IMR-90 (cell line): ENCODE measurements around the gene IRS4. TPM values are rescaled to one million over a fixed set of nuclear protein-coding genes. Genes with fewer than 3 reads are reported as not detected.

Experiments used
- ATAC-seq: fragments of 200-7000 bp; cut with Tn5 transposase; 2 replicates; pipeline ENCODE4 v1.9.1; 2020; ENCODE audit warnings: low read depth, mild to moderate bottlenecking, moderate library complexity
- BruUV-seq: library from RNA; stranded (reverse); fragments of 400-500 nt; replicated peaks from 2 replicates; lab custom pipeline; 2021; lab: Mats Ljungman, UMichigan
- CTCF ChIA-PET: fragments of 300-600 bp; formaldehyde crosslinking; extraction: SDS; loops from one replicate; lab custom pipeline; 2021; ENCODE audit warnings: antibody characterized with exemption; lab: Yijun Ruan, JAX
- POLR2A ChIA-PET: fragments of 300-600 bp; sonication (Branson Sonifier 250); formaldehyde crosslinking; loops from one replicate; lab custom pipeline; 2022; ENCODE audit warnings: antibody characterized with exemption; ENCODE audit not compliant: unreplicated experiment; lab: Charles Lee
- DNase-seq: peaks from one replicate; pipeline ENCODE4 v3.0.0; 2013
- H2AFZ ChIP-seq: replicated peaks from 2 replicates; pipeline ENCODE3; 2013; ENCODE audit warnings: low read length, mild to moderate bottlenecking; ENCODE audit not compliant: poor library complexity
- H2AK5ac ChIP-seq: 2 replicates; pipeline ENCODE4 v1.6.1; 2013; ENCODE audit warnings: low read depth, low read length, inconsistent platforms
- H2AK9ac ChIP-seq: replicated peaks from 2 replicates; pipeline ENCODE3; 2013; ENCODE audit warnings: mild to moderate bottlenecking, low read depth, low read length, moderate library complexity; ENCODE audit not compliant: poor library complexity
- H2BK120ac ChIP-seq: 2 replicates; pipeline ENCODE4 v1.6.1; 2013; ENCODE audit warnings: low read depth, low read length, inconsistent platforms
- H2BK15ac ChIP-seq: 3 replicates; pipeline ENCODE4 v1.6.1; 2013; ENCODE audit warnings: low read depth, low read length, inconsistent platforms
- H2BK20ac ChIP-seq: 2 replicates; pipeline ENCODE4 v1.6.1; 2013; ENCODE audit warnings: low read depth, mild to moderate bottlenecking, inconsistent platforms, low read length, moderate library complexity
- H2BK5ac ChIP-seq: 2 replicates; pipeline ENCODE4 v1.6.1; 2013; ENCODE audit warnings: mild to moderate bottlenecking, low read depth, low read length, inconsistent platforms; ENCODE audit not compliant: poor library complexity, severe bottlenecking
- H3K14ac ChIP-seq: replicated peaks from 2 replicates; pipeline ENCODE4 v1.6.1; 2013; ENCODE audit warnings: low read depth, low read length, inconsistent platforms
- H3K18ac ChIP-seq: 2 replicates; pipeline ENCODE4 v1.6.1; 2013; ENCODE audit warnings: low read depth, low read length, control low read depth
- H3K23ac ChIP-seq: 2 replicates; pipeline ENCODE4 v1.6.1; 2013; ENCODE audit warnings: low read depth, low read length, inconsistent platforms
- H3K27ac ChIP-seq: 2 replicates; pipeline ENCODE4 v1.5.1; 2013; ENCODE audit warnings: mild to moderate bottlenecking, control low read depth, low read length; ENCODE audit not compliant: insufficient read depth
- H3K27me3 ChIP-seq: 2 replicates; pipeline ENCODE4 v1.6.1; 2013; ENCODE audit warnings: low read length; ENCODE audit not compliant: control insufficient read depth, insufficient read depth
- H3K36me3 ChIP-seq: 2 replicates; pipeline ENCODE4 v1.6.1; 2013; ENCODE audit warnings: low read length, mixed read lengths; ENCODE audit not compliant: control insufficient read depth, insufficient read depth
- H3K4ac ChIP-seq: 2 replicates; pipeline ENCODE4 v1.6.1; 2013; ENCODE audit warnings: low read depth, low read length, inconsistent platforms
- H3K4me1 ChIP-seq: 2 replicates; pipeline ENCODE4 v1.6.1; 2013; ENCODE audit warnings: low read length, mixed read lengths; ENCODE audit not compliant: control insufficient read depth, insufficient read depth
- H3K4me2 ChIP-seq: 2 replicates; pipeline ENCODE4 v1.6.1; 2013; ENCODE audit warnings: low read depth, mild to moderate bottlenecking, control low read depth, low read length, moderate library complexity
- H3K4me3 ChIP-seq: 2 replicates; pipeline ENCODE4 v1.5.1; 2013; ENCODE audit warnings: low read depth, mild to moderate bottlenecking, control low read depth, low read length, moderate library complexity; ENCODE audit not compliant: insufficient read depth
- H3K56ac ChIP-seq: 2 replicates; pipeline ENCODE4 v1.6.1; 2013; ENCODE audit warnings: low read length, inconsistent platforms; ENCODE audit not compliant: insufficient read depth; ENCODE audit errors: extremely low read depth
- H3K79me1 ChIP-seq, 2 experiments: 2 replicates each; pipeline ENCODE4 v1.6.1; 2013; ENCODE audit warnings: low read length in 2 of 2, inconsistent platforms in 1 of 2, low read depth in 1 of 2
- H3K9ac ChIP-seq: 2 replicates; pipeline ENCODE4 v1.6.1; 2013; ENCODE audit warnings: low read depth, low read length, control low read depth
- H3K9me1 ChIP-seq: 2 replicates; pipeline ENCODE4 v1.6.1; 2013; ENCODE audit warnings: low read length, inconsistent platforms; ENCODE audit not compliant: insufficient read depth
- H3K9me3 ChIP-seq: 2 replicates; pipeline ENCODE4 v1.6.1; 2013; ENCODE audit warnings: low read length; ENCODE audit not compliant: control insufficient read depth, insufficient read depth
- H4K20me1 ChIP-seq: 2 replicates; pipeline ENCODE4 v1.6.1; 2013; ENCODE audit warnings: low read length, inconsistent platforms; ENCODE audit not compliant: insufficient read depth
- H4K5ac ChIP-seq: 2 replicates; pipeline ENCODE4 v1.6.1; 2013; ENCODE audit warnings: mild to moderate bottlenecking, low read depth, low read length, control low read depth
- H4K8ac ChIP-seq, 2 experiments: 2 replicates each; pipeline ENCODE4 v1.6.1; 2013; ENCODE audit warnings: low read depth in 2 of 2, low read length in 2 of 2, control low read depth in 1 of 2, inconsistent platforms in 1 of 2
- H4K91ac ChIP-seq: 2 replicates; pipeline ENCODE4 v1.6.1; 2013; ENCODE audit warnings: low read depth, low read length, inconsistent platforms; ENCODE audit not compliant: insufficient read depth
- BHLHE40 ChIP-seq: fragments of 150-350 bp; IDR thresholded peaks from 2 replicates; pipeline ENCODE4 v1.6.1; 2016; ENCODE audit warnings: mild to moderate bottlenecking, low read depth, low read length
- CEBPB ChIP-seq: IDR thresholded peaks from 2 replicates; pipeline ENCODE4 v1.6.1; 2012; ENCODE audit warnings: low read depth, low read length, improper control_type of control experiment
- CHD1 ChIP-seq: IDR thresholded peaks from 2 replicates; pipeline ENCODE4 v1.6.1; 2012; ENCODE audit warnings: low read depth, low read length, improper control_type of control experiment
- CTCF ChIP-seq: conservative IDR thresholded peaks from 2 replicates; pipeline ENCODE4 v1.5.1; 2012; ENCODE audit warnings: mild to moderate bottlenecking, low read depth, low read length, improper control_type of control experiment
- ELK1 ChIP-seq: fragments of 150-350 bp; IDR thresholded peaks from 2 replicates; pipeline ENCODE4 v1.6.1; 2016; ENCODE audit warnings: low read depth, mild to moderate bottlenecking, low read length, moderate library complexity, borderline replicate concordance
- FOS ChIP-seq: fragments of 150-350 bp; IDR thresholded peaks from 2 replicates; pipeline ENCODE4 v1.6.1; 2016; ENCODE audit warnings: low read depth, low read length
- MAFK ChIP-seq: IDR thresholded peaks from 2 replicates; pipeline ENCODE4 v1.6.1; 2012; ENCODE audit warnings: low read depth, low read length, improper control_type of control experiment
- MAZ ChIP-seq: IDR thresholded peaks from 2 replicates; pipeline ENCODE4 v1.6.1; 2012; ENCODE audit warnings: low read depth, mild to moderate bottlenecking, low read length, improper control_type of control experiment, moderate library complexity, borderline replicate concordance
- MXI1 ChIP-seq: IDR thresholded peaks from 2 replicates; pipeline ENCODE4 v1.6.1; 2012; ENCODE audit warnings: low read depth, mild to moderate bottlenecking, low read length, moderate library complexity, borderline replicate concordance
- NFE2L2 ChIP-seq: fragments of 150-350 bp; IDR thresholded peaks from 2 replicates; pipeline ENCODE4 v1.6.1; 2016; ENCODE audit warnings: low read depth, mild to moderate bottlenecking, low read length
- POLR2A ChIP-seq: IDR thresholded peaks from 2 replicates; pipeline ENCODE4 v1.6.1; 2012; ENCODE audit warnings: mild to moderate bottlenecking, low read depth, low read length
- RAD21 ChIP-seq: IDR thresholded peaks from 2 replicates; pipeline ENCODE4 v1.6.1; 2012; ENCODE audit warnings: low read length, improper control_type of control experiment
- RCOR1 ChIP-seq: IDR thresholded peaks from 2 replicates; pipeline ENCODE4 v1.6.1; 2012; ENCODE audit warnings: mild to moderate bottlenecking, low read length, improper control_type of control experiment; ENCODE audit not compliant: insufficient replicate concordance
- RFX5 ChIP-seq: IDR thresholded peaks from 2 replicates; pipeline ENCODE4 v1.8.0; 2012; ENCODE audit warnings: low read depth, mild to moderate bottlenecking, low read length, moderate library complexity
- SMC3 ChIP-seq: fragments of 150-350 bp; IDR thresholded peaks from 2 replicates; pipeline ENCODE4 v1.6.1; 2016; ENCODE audit warnings: low read depth, mild to moderate bottlenecking, antibody characterized with exemption, low read length, moderate library complexity
- USF2 ChIP-seq: fragments of 150-350 bp; IDR thresholded peaks from 2 replicates; pipeline ENCODE4 v1.6.1; 2017; ENCODE audit warnings: mild to moderate bottlenecking, antibody characterized with exemption, low read length, low read depth
- dilution Hi-C: fragments of 300-500 bp; cut with HindIII; formaldehyde crosslinking; loops from one replicate; pipeline ENCODE4 v1.14.3; 2018; ENCODE audit warnings: low sequenced_read_pairs; ENCODE audit not compliant: unreplicated experiment
- in situ Hi-C: fragments of 300-500 bp; cut with MboI; formaldehyde crosslinking; loops from 3 replicates; pipeline ENCODE4 v1.14.3; 2019; ENCODE audit warnings: low sequenced_read_pairs, inconsistent platforms, mixed read lengths
- intact Hi-C: fragments of 100-400 bp; cut with micrococcal nuclease; formaldehyde crosslinking; loops from 2 replicates; pipeline ENCODE4 v1.10.0; 2022
- polyA plus RNA-seq, 3 experiments: library from polyadenylated mRNA; depleted of rRNA; stranded (reverse); fragments of >200 nt; gene quantifications; 2 replicates each; pipeline ENCODE4 v1.2.3, GENCODE V29; 2012; ENCODE audit warnings: low replicate concordance in 1 of 3
- total RNA-seq: library from RNA; depleted of rRNA; stranded (reverse); fragments of >200 nt; gene quantifications from 2 replicates; pipeline ENCODE4 v1.2.3, GENCODE V29; 2012

IRS4 gene
- total and polyA plus RNA-seq, 2 of the 4 experiments (the other 2 are of a cell fraction) = 0.02 TPM; not detected in 1

GRCh38 chrX:108772549-108772948 is 36.2 kb upstream of the IRS4 start:
- TF ChIP-seq SMC3 = no peak
- TF ChIP-seq USF2 = no peak
- no peak for TF ChIP-seq ELK1
- no peak for TF ChIP-seq RFX5
- TF ChIP-seq MXI1 = no peak
- TF ChIP-seq NFE2L2 = no peak
- no peak for TF ChIP-seq CHD1
- TF ChIP-seq CTCF = no peak
- no peak for TF ChIP-seq RCOR1
- no peak for TF ChIP-seq POLR2A
- no peak for TF ChIP-seq BHLHE40
- TF ChIP-seq CEBPB = no peak
- TF ChIP-seq FOS = no peak
- TF ChIP-seq MAFK = no peak
- TF ChIP-seq MAZ = no peak
- TF ChIP-seq RAD21 = no peak
- no peaks in the 10 kb centered on the region for H3K79me1 ChIP-seq
- H3K36me3 ChIP-seq = no peaks in the 10 kb centered on the region
- no peak overlapping the region for H3K9ac ChIP-seq
- ChIA-PET CTCF (no interaction called here), POLR2A (no interaction called here)
- no TSS peak for BruUV-seq
- no peak overlapping the region for H3K23ac ChIP-seq
- dilution Hi-C loops = no loop called here
- no peak overlapping the region for H3K27ac ChIP-seq
- no peak overlapping the region for H2AK9ac ChIP-seq
- H2BK5ac ChIP-seq = no peak overlapping the region
- H3K4me1 ChIP-seq = no peaks in the 10 kb centered on the region
- no peak overlapping the region for H2BK20ac ChIP-seq
- no peak overlapping the region for H3K56ac ChIP-seq
- intact Hi-C loops = no loop called here
- in situ Hi-C loops = no loop called here
- H4K91ac ChIP-seq = no peak overlapping the region
- H3K4me3 ChIP-seq = no peak overlapping the region
- H3K27me3 ChIP-seq = no peaks in the 10 kb centered on the region
- H3K14ac ChIP-seq = no peak overlapping the region
- H3K4me2 ChIP-seq = no peak overlapping the region
- H2BK15ac ChIP-seq = no peak overlapping the region
- no peak overlapping the region for H2AFZ ChIP-seq
- no peaks in the 10 kb centered on the region for H3K9me1 ChIP-seq
- no peak overlapping the region for H2AK5ac ChIP-seq
- no peak overlapping the region for H3K4ac ChIP-seq
- ATAC-seq (no peak), DNase-seq (no peak)
- no peak overlapping the region for H4K5ac ChIP-seq
- H2BK120ac ChIP-seq = no peak overlapping the region
- H3K18ac ChIP-seq = no peak overlapping the region
- no peak overlapping the region for H4K8ac ChIP-seq
- no peaks in the 10 kb centered on the region for H4K20me1 ChIP-seq
- H3K9me3 ChIP-seq = no peaks in the 10 kb centered on the region
